NB4 (cell line): ENCODE measurements around the gene RNF44.
A peak's percentile ranks its signal among the peaks of the same experiment; 100 is the strongest.

Experiments used
- POLR2A ChIP-seq: IDR thresholded peaks from 2 replicates; pipeline ENCODE4 v1.6.1; 2011; ENCODE audit warnings: mild to moderate bottlenecking; ENCODE audit not compliant: insufficient read length; ENCODE audit errors: extremely low read depth
- TF ChIP-seq, protein P1 (sequence below): IDR thresholded peaks from one replicate; pipeline ENCODE4 v1.5.1; 2012; ENCODE audit warnings: low read depth, low read length

DNA sequence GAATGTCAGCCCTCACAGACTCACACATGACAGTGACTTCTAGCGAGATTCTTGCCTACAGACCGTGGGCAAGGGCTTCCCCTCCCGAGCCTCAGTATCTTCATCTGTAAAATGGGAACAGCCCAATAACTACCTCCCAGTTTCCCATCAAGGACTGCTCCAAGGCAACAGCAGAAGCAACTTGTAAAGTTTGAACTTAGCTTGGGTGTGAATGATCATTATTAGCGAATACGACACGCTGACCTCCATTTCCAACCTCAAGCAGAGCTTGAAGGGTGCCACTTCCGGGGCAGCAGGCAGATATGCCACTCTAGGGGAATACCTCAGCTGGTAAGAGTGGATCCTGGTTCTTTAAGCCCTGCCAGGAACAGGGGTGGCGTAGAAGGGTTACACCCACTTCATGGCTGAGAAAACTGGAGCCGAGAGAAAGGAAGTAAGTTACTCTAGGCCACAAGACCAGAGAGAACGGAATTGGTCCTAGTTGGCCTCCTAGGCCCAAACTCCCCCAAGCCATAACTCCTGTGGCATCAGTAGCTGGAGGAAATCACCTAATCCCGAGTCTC lies 2.0 kb downstream of the RNF44 start:
- TF ChIP-seq POLR2A: peak; percentile 68
- TF ChIP-seq, protein P1, sequence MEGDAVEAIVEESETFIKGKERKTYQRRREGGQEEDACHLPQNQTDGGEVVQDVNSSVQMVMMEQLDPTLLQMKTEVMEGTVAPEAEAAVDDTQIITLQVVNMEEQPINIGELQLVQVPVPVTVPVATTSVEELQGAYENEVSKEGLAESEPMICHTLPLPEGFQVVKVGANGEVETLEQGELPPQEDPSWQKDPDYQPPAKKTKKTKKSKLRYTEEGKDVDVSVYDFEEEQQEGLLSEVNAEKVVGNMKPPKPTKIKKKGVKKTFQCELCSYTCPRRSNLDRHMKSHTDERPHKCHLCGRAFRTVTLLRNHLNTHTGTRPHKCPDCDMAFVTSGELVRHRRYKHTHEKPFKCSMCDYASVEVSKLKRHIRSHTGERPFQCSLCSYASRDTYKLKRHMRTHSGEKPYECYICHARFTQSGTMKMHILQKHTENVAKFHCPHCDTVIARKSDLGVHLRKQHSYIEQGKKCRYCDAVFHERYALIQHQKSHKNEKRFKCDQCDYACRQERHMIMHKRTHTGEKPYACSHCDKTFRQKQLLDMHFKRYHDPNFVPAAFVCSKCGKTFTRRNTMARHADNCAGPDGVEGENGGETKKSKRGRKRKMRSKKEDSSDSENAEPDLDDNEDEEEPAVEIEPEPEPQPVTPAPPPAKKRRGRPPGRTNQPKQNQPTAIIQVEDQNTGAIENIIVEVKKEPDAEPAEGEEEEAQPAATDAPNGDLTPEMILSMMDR: no peak
